Activated CD4-positive, alpha-beta T cell treated with anti-CD3 and anti-CD28 coated beads, Interleukin-2, Interleukin-6, amounts not matched to agents 100 ng/mL and 50 ng/mL, durations not matched to agents 16 hours and 8 hours (primary cell): ENCODE results near the gene ERBB4.
"Not testable (repeated sequence)": the region's sequence is repeated elsewhere in the genome, so short reads cannot be mapped to it uniquely, and the experiment has no call there.

Experiments used
- DNase-seq: peaks from one replicate; pipeline ENCODE4 v3.0.0-alpha.2; 2020

The ERBB4 gene

DNA sequence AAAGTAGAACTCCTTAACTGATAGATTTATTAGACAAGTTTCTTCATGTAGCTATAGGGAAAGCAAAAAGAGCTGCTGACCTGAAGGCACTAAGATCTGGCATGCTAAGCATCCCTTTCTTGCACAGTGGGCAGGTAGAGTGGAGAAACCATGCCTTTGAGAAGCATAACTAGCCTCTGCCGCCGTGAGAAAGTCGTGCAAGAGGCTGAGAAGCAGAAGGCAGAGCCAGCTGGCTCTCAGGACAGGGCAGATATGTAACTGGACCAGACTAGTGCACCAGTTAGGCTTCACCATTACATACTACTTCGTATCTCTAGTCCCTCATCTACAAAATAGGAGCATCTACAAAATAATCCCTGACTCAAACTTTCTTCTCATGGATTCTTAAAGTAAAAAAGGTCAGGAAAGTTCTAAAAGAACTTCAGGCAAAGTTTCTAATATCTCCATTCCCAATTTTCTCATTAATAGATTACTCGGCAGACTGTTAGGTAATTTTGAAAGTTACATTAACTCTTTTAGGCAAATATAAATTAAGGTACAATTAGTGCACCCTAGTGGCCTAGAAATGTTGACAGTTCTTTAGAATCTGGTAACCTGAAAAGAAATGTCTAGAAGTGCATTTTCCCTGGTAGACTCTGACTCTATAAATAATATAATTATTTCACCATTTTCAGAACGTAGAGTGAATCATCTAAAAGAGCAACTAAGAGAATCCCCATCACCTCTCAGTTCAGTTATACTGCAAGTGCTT lies 10.3 kb downstream of the ERBB4 start:
- no peak for DNase-seq

DNA sequence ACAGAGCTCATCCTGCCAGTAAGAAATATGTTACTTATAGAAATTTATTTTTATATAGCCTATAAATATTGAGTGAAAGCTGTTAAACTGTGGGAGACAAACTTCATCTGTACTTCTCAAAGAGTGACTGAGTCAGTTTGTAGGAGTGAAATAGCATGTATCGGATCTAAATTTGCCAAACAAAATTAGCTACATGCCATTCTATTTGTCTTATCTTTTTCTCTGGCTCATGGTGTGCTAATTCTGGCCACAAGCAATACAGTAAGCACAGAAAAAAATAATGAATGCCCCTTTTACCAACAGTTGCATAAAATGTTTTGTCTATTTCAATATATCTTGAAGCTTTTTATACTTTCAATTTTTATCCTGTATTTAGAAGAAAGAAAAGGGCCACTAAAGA lies 12.5 kb downstream of the ERBB4 start:
- no peak for DNase-seq

DNA sequence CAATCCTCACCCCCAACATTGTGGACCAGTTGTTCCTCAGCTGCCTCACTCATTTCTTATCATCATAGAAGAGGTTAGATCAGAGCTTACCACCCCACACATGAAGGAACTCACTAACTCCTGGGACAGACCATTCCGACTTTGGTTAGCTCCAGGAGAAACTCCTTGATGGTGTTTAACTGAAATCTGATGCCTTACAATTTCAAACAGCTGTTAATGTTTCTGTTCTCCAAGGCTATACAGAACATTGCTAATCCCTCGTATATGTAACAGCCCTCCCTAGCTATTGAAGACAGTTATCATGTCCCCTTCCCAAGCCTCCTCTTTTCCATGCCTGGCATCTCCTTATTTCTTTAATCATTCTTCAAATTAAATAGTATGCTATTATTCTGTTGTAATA lies 14.8 kb downstream of the ERBB4 start:
- no peak for DNase-seq

DNA sequence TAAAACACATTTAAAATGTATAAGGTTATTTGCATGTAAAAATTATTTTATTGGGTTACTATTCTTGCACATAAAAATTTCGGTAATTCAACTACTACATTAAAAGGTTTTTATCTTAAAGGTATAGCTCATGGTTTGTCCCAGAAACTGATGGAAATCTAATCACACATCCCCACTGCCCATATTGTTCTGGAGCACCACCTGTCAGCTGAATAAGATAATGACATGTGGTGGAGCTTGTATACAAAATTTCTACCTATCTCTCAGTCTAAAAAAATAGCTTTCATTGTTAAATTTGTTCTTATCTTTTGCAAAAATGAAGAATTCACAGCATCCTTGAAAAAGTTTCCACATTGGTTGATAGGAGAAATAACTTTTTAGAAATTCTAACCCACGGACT lies 18.3 kb downstream of the ERBB4 start:
- no peak for DNase-seq

DNA sequence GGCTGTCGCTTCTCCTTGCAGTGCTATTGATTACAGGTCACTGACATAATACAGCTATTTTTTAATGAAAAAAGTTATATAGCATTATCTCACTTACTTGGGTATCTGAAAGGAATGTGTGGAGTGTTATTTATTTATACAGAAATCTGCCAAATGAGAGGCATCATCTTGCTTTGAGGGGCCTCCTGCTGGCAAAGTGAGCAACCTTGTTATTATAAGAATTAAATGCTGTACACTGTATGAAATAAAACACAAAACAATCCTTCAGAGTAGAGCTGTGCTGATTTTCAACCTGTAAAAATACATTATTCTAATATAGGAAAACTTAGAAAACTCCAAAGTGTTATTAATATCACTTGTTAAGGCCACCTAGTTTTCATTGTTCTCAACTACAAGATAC lies 20.9 kb downstream of the ERBB4 start:
- no peak for DNase-seq

DNA sequence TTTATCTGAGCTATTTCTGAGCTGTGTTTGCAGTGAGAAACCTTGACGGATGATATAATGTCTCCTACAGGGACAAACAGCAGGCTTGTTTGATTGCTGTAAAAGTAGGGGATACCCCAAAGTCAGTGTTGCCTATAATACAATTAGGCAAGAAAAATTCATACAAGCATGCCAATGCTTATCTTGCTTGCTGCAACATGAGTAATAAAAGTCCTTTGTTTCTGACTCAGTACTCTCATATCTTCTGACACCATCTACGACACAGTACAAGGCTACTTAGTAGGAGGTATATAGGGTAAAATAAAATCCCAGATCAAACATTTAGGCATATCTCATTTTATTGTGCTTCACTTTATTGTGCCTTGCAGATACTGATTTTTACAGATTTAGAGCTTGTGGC lies 33.0 kb downstream of the ERBB4 start:
- peak; percentile 45 for DNase-seq

DNA sequence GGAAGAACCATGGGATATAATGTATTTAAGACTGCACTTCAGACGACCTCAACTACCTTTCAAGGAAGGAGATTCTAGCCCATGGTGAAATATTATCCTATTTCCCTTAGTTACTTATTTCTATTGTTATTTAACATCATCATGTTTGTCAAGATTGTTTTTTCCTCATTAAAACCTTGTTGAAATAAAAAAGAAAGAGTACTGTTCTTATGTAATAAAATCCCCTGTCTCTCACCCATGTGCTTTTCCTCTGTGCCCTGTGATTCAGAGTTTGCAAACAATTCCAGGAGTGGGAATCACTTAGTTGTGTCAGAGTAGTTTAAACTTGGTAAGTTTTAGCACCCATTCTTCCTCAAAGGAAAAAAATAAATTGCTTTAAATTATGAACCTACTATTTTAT lies 43.6 kb downstream of the ERBB4 start:
- DNase-seq = no peak

DNA sequence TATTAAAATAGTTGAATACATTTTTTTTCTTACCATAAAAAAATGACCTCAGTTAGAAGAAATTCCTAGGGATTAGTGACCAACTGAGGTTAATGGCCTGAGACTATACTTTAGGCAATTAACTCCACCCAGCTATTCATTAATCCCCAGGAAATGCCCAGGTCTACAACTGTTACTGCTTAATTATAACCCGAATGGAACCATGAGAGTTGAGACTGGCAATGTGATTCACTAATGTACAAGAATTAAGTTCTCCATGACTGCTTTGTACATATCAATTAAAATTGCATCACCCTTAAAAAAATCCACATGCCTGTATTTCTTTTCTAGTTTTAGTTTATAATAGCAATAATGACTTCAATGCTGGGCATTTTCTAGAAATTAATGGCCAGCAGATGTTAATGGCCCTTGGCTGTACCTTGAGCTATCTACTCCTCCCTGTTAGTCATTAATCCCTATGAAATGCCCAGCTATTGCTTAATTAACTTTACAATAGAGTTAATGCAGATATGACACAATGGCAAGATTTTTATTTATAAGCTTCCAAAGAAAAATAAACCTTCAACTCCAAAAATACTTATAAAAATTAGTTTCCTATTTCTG lies 44.1 kb downstream of the ERBB4 start:
- no peak for DNase-seq

DNA sequence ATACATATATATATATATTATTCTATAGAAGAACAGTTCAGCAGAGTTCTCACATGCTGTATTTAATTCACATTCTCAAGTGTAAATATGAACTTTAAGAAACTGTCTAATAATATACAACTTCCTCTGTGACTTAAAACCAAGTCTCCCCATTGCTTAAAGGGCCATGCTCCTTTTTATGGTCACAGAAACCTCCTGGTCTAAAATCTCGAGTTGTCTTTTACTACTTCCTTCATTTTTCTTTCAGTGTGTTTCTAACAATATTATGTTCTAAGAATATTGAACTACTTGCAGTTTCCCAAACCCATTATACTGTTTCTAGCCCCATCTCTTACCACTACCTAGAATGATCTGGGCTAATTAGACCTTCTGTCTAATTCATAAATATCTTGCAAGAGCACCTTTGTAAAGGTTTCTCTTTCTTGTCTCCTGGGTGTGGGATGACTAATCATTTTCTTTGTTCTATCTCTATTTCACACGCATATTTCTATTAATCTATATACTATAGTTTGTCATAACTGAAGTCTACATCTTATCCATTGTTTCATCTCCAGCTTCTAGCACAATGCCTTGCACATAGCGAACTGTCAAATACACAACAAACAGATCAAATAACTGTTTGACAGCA lies 48.8 kb downstream of the ERBB4 start:
- DNase-seq = peak; percentile 0

DNA sequence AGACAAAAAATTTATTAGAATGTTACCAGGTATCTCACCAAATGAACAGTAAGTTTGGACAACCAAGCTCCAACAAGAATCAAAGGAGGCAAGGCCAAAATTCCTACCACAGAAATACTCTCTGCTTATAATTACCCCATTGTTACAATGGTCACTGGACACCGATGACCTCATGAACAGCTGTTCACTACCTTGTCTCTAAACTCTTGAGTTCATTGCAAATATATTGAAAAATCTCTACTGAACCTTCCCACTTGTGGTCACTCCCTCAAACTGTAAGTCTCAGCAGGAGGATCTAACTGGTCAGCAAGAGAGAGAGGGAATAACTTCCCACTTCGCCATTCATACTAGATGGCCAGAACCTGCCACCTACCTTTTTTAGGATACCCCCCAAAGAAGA lies 50.0 kb downstream of the ERBB4 start:
- DNase-seq = no peak

DNA sequence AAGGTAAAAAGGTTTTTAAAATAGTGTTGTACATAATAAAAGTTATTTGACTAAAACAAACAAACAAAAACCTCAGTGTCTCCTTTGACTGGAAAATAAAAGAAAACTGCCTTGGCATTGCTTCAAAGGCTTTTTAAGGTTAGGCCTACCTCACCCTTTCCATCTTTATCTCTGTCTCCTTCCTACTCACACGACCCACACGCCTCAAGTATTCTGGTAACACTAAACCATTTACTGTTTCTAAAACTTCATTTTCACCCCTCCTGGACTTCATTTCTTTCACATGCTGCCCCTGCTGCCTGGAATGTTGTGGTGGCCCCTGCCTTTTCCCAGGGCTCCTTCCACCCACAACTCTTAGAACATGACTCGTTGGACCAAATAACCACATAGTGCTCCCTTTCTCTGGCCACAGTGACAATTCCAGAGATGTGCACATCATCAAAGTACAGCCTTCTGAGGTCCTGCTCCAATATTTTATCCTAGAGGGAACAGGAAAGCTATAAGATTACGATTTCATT lies 54.0 kb downstream of the ERBB4 start:
- DNase-seq = no peak

DNA sequence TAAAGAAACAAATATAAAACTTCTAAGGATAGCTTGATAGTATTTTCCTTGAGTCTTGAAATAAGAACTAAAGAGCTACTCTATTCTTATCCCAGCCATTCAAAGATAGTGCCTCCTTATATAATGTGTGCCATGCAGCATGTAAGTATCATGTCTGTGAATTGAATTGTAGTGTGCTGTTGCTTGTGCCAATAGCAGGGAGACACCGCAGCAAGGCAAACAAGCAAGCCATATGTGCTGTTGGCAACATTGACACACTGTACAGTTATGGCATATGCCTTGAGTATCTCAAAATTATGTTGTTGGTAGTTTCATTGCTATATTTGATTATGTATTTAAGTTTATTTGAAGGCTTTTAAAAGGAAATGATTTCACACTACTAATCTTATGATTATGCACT lies 58.2 kb downstream of the ERBB4 start:
- no peak for DNase-seq

DNA sequence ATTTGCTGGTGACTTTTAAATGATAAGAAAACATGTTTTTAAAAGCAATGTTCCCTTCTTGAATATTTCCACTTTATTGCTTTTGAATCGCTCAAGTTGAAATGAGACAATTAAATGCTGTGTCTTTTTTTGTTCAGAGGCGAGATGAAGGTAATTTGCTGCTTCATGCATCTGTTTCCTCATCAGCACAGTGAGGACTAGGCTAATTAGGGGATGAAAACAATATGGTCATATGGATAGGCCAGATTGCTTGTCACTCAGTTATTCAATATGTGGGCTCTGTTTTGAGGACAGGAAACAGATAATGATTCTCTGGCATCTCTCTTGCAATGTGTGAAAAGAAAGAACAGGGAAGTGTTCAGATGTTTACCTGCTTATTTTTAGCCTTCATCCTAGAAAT lies 61.0 kb downstream of the ERBB4 start:
- DNase-seq = no peak

DNA sequence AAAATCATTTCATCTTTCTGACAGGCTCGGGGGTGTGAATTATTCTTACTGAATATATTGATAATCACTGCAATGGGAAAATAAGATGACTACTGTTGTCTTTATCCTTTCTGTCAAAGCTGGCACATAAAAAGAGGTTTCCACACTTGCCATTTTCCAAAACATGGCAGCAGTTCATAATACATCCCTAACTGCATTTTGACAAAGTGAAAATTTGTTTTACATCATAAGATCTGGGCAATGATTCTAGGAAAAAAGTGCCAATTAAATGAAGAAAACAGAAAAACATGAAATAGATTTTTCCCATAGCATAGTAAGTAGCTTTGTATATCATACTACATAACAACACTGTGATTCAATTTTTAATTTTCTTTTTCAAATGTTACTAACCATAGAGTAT lies 65.4 kb downstream of the ERBB4 start:
- DNase-seq = no peak

DNA sequence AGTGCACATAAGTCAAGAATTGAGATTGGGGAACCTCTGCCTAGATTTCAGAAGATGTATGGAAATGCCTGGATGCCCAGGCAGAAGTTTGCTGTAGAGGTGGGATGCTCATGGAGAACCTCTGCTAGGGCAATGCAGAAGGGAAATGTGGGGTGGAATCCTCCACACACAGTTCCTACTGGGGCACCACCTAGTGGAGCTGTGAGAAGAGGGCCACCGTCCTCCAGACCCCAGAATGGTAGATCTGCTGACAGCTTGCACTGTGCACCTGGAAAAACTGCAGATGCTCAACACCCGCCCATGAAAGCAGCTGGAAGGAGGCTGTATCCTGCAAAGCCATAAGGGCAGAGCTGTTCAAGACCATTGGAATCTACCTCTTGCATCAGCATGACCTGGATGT lies 71.1 kb downstream of the ERBB4 start:
- not testable (repeated sequence) for DNase-seq

DNA sequence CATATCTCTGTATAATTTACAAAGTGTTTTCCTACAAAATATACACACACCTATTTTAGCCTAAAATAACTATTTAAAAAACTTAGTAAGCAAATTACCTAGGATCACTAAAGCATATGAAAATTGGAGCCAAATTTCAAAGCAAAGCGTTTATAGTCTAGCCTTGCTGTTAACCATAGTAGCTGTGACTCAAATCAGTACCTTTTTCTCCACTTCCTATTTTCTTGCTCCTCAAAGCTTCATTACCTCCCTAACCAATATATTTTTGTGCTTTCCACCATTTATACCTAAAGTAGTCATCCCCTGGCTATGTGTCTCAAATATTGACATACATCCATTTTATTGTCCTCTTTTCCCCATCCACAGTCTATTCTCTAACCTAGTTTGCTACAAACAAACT lies 73.1 kb downstream of the ERBB4 start:
- DNase-seq = no peak

DNA sequence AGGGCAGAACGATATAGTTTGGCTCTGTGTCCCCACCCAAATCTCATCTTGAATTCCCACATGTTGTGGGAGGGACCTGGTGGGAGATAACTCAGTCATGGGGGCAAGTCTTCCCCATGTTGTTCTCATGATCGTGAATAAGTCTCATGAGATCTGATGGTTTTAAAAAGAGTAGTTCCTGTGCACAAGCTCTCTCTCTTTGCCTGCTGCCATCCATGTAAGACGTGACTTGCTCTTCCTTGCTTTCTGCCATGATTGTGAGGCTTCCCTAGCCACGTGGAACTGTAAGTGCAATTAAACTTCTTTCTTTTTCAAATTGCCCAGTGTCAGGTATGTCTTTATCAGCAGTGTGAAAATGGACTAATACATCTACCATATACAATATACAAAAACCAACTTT lies 76.9 kb downstream of the ERBB4 start:
- not testable (repeated sequence) for DNase-seq

DNA sequence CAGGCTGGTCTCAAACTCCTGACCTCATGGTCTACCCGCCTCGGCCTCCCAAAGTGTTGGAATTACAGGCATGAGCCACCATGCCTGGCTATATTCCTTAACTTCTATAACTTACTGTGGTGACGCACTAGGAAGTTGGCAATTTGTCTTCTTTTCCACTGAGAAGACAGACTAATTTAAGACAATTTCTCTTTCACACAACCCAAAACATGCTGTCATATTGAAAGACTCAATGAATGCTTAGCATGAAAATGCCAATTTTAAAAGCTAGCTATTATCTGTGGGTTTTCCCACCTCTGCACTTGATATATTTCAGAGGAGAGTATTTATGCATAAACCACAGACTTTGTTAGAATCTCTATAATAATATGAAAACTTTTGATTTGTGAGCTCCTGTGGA lies 84.5 kb downstream of the ERBB4 start:
- DNase-seq = no peak

DNA sequence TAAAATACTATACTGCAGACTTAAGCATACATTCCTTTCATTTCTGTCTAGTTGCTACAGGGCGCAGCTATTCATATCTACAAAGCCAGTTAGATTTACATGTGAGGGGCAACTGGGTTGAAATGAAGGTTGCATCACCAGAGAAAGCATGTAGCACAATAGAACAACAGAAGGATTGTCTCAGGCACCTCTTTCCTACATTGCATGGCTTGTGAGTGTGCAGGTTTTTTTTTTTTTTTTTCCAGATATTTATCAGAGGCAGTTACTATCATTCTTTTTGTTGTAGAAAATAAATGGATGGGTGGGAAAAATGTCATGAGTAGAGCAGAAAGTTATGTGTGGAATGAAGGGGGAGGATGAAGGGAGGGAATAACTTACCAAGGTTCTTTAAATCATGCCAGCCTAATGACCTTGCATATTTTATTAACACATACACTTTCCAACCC lies 86.8 kb downstream of the ERBB4 start:
- no peak for DNase-seq

DNA sequence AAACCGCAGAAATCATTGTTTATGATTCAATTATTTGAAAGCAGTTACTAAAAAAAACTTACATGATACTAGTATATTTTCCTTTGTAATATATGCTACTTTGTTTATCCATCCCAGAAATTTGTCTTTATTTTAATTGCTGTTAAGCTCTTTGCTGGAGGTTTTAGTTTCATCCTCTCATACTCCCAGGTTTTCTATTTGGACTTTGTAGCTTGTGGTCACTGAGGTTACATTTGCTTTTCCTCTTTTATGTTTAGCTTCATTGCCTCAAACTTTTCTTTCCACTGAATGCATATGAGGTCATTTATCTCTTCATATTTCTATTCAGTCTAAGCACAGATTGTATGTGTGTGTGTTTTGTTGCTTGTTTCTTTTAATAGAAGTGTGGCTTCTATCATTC lies 89.9 kb downstream of the ERBB4 start:
- DNase-seq = no peak

DNA sequence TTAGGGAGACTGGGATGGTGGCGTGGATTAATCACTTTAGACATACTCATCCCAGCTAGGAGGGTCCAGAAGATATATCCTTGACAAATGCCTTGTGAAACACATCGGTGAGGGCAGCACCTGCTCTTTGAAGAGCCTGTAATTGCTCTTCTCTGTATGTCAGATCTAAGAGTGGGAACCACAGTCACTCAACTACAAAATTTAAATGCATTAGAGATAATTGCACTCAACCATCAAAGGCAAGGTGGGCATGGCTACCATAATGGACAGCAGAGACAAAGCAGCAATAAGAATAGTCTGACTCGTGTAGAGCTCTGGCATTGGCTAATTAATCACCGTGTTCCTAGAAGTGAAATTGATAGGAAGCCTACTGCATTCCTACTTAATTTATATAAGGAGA lies 96.8 kb downstream of the ERBB4 start:
- no peak for DNase-seq

DNA sequence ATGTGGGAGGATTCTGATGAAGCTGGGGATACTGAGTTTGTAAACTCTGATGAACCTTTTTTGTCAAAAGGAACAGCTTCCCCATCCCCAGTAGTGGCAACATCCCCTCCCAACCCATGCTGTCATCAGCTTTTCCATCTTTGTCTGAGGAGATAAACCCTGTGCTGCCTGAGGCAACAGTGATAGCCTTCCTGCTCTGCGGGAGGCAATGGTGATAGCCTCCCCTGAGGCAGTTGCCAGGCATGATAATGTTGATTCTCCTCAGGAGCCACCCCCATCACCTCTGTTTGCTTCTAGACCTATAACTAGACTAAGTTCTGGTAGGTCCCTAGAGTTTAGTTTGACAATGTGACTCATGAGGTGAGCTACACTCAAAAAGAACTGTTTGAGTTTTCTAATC lies 97.5 kb downstream of the ERBB4 start:
- no peak for DNase-seq

DNA sequence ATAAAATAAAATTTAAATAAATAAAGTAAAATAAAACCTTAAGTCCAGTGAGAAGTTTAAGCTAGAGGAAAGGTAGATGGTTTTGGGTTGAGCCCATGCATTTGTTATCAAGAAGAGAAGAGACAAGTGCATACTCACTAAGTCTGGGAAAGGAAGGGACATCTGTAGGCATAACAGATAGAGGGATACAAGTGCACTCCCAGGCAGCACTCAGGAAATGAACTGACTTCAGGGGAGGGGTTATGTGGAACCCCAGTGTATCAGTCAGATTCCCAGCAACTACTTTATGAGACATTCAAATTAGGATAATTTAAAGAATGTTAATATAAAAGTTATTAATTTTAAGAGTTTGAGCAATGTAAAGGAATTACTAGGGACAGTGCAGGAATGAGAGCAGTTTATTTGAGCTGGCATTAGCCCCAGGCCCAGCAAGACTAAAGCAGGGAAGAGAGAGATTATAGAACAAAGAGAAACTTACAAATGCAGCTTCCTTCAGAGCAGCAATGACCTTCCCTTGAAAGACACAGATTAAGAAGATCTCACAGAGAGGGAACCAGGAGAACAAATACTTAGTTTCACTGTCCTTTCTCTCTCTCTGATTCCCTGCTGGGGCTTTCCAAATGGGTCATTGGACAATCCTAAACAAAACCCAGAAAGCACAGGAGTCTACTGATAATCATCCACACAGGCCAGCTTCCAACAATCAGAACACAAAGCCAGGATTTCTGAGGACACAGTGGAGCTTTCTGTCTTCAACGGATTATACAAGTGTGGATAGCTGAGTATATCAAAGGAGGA lies 109.7 kb downstream of the ERBB4 start:
- DNase-seq = no peak
